Activated naive CD8-positive, alpha-beta T cell treated with anti-CD3 and anti-CD28 coated beads, Interleukin-2, amount 10 ng/mL, durations not matched to agents 7 days and 5 days (primary cell): ENCODE data around the gene HTRA3. TPM values are rescaled to one million over a fixed set of nuclear protein-coding genes. Genes with fewer than 3 reads are reported as not detected.

Experiments used
- ATAC-seq: fragments of 150-1000 bp; cut with Tn5 transposase; one replicate; pipeline ENCODE4 v1.10.0; 2021; ENCODE audit warnings: low read depth, moderate library complexity
- POLR2A ChIA-PET: fragments of 350-600 bp; sonication (Branson Sonifier 250); formaldehyde crosslinking; loops from one replicate; lab custom pipeline; 2021; ENCODE audit warnings: antibody characterized with exemption; lab: Charles Lee
- DNase-seq: peaks from one replicate; pipeline ENCODE4 v3.0.0; 2021
- H3K27ac Mint-ChIP-seq: one replicate; pipeline ENCODE4 v1.8.0; 2022; ENCODE audit warnings: mild to moderate bottlenecking, mixed read lengths
- H3K27me3 Mint-ChIP-seq: one replicate; pipeline ENCODE4 v1.8.0; 2022; ENCODE audit warnings: mild to moderate bottlenecking, moderate library complexity, mixed read lengths
- H3K36me3 Mint-ChIP-seq: one replicate; pipeline ENCODE4 v1.8.0; 2021; ENCODE audit warnings: mild to moderate bottlenecking, mixed read lengths
- H3K4me1 Mint-ChIP-seq: one replicate; pipeline ENCODE4 v1.8.0; 2021; ENCODE audit warnings: mixed read lengths
- H3K4me3 Mint-ChIP-seq: one replicate; pipeline ENCODE4 v1.8.0; 2022; ENCODE audit warnings: mild to moderate bottlenecking, moderate library complexity, mixed read lengths
- H3K9me3 Mint-ChIP-seq: one replicate; pipeline ENCODE4 v1.8.0; 2021; ENCODE audit warnings: mixed read lengths
- total RNA-seq, 2 experiments: library from RNA; stranded (reverse); gene quantifications; one replicate each; pipeline ENCODE4 v1.2.3, GENCODE V29; 2021

HTRA3 gene
- total RNA-seq, 2 experiments from 2014 or later, result not detected

GRCh38 chr4:8287343-8288280, 18.1 kb downstream of the HTRA3 start:
- ATAC-seq, result no peak
- no peak for DNase-seq
- Mint-ChIP-seq H3K36me3 (no peaks in the 10 kb centered on the region), H3K27me3 (no peaks in the 10 kb centered on the region), H3K27ac (no peak overlapping the region), H3K4me1 (peaks cover 5% of the 10 kb centered on the region), H3K9me3 (no peaks in the 10 kb centered on the region), H3K4me3 (no peak overlapping the region)
- POLR2A ChIA-PET, result no interaction called here

- Mint-ChIP-seq H3K4me3 (no peak overlapping the region), H3K9me3 (no peaks in the 10 kb centered on the region), H3K27me3 (no peaks in the 10 kb centered on the region), H3K36me3 (no peaks in the 10 kb centered on the region), H3K4me1 (no peaks in the 10 kb centered on the region), H3K27ac (no peak overlapping the region)
- DNase-seq (no peak), ATAC-seq (no peak)
- POLR2A ChIA-PET, result no interaction called here
Measured at GRCh38 chr4:8289151-8289750, 19.7 kb downstream of the HTRA3 start.

DNA sequence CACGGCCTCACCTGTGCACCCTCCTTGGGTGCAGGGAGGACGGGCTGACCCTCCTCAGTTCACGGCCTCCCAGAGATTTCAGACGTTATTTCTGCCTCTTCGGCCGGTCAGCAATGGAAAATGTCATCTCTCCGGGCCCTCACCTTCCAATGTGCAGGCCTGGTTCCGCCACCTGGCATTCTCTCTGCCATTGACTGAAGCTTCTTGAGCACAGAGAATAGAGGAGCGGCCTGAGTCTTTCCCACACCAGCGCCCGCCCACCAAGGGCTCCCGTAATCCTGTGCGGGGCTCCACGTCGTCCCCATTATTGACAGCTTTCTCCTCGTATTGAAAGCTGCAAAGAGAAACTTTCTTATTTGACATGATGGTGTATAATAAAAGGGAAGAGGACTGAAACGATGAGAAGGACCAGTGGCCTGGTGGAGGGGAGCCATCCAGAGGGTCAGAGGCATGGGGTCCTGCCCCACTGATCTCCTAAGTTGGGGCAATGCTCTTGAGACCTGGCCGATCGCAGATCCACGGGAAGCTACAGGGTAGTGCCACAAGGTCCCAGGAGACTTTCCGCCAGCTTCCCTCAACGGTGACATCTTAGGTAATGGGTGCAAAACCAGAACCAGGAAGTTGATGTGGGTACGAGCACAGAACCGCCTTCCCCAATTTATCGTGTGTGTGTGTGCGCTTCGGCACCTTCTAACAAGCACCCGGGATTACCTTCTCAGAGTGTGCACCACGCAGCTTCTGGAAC, 20.6 kb downstream of the HTRA3 start:
- no peaks in the 10 kb centered on the region for H3K4me1 Mint-ChIP-seq
- no peak overlapping the region for H3K4me3 Mint-ChIP-seq
- no peaks in the 10 kb centered on the region for H3K36me3 Mint-ChIP-seq
- H3K27me3 Mint-ChIP-seq, result no peaks in the 10 kb centered on the region
- peaks cover 5% of the 10 kb centered on the region for H3K9me3 Mint-ChIP-seq
- ATAC-seq (no peak), DNase-seq (no peak)
- POLR2A ChIA-PET, result no interaction called here
- H3K27ac Mint-ChIP-seq, result no peak overlapping the region

DNA sequence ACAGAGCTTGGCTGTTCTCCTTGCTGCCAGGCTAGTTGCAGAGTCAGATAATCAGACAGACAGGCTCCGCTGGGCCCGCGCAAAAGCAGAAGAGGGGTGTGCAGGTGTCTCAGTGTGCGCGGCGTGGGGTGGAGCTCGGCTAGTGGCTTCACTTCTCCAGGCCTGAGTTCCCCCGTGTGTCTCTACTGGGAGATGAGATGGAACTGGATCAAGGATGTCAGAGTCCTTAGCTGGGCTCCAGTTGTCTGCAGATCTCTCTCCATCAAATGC, 21.1 kb downstream of the HTRA3 start:
- Mint-ChIP-seq H3K4me3 (no peak overlapping the region), H3K36me3 (no peaks in the 10 kb centered on the region), H3K4me1 (no peaks in the 10 kb centered on the region), H3K27me3 (no peaks in the 10 kb centered on the region), H3K9me3 (peaks cover 5% of the 10 kb centered on the region), H3K27ac (no peak overlapping the region)
- DNase-seq (no peak), ATAC-seq (no peak)
- POLR2A ChIA-PET, result no interaction called here

DNA sequence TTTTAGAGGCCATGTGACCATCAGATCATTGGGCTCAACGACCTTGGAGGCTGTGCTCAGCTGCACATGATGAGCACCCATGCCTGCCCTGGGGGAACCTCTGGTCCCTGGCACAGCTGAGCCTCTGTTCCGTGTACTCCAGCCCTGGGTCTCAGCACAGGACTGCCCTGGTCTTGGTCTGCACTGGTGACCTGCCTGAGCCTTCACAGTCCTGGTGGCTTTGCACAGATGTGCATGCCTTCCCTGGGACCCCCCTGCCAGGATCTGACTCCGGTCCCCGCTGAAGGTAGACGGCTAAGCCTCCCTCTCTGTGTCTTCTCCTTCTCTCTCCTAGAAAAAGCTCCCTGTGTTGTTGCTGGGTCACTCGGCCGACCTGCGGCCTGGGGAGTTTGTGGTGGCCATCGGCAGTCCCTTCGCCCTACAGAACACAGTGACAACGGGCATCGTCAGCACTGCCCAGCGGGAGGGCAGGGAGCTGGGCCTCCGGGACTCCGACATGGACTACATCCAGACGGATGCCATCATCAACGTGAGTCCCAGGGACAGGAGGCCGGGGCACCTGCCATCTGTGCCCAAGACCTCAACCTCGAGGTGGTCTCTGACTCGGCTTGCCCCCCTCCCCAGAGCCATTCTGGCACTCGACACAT, 21.6 kb downstream of the HTRA3 start:
- POLR2A ChIA-PET, result no interaction called here
- ATAC-seq, result no peak
- no peak overlapping the region for H3K4me3 Mint-ChIP-seq
- H3K9me3 Mint-ChIP-seq, result peaks cover 5% of the 10 kb centered on the region
- no peaks in the 10 kb centered on the region for H3K36me3 Mint-ChIP-seq
- H3K27ac Mint-ChIP-seq, result no peak overlapping the region
- DNase-seq, result no peak
- H3K4me1 Mint-ChIP-seq, result no peaks in the 10 kb centered on the region
- H3K27me3 Mint-ChIP-seq, result no peaks in the 10 kb centered on the region

DNA sequence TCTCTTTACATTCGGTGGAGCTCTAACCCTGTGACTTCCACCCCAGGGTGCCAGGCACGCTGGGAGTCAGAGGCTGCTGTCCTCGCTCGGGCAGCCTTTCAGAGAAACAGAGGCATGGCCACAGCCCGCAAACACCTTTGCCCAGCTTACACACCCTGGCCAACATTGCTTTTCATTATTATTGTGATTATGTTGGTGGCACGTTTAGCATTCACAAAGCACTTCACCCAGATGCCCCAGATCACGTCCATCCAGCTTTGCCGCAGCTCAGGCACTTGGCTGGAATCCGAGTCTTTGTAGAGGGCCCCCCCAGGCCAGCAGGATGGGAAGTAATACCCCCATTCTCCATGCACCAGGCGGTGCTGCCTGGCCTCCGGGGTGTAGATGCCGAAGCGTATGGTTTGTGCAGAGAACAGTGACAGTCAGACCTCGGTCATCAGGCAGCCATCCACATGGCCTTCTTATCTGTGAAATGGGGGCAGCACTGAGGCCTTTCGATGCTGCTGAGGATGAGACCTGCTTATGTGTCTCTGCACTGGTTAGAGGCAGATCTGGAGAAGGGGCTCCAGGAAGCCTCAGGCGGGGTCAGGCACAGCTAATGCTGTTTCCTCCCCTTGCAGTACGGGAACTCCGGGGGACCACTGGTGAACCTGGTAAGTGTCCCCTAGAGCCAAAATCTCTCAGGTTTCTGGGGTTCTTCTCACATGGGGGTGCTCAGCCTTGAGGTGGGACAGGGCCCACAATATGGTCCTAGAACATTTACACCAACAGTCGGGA, 22.3 kb downstream of the HTRA3 start:
- ATAC-seq (no peak), DNase-seq (no peak)
- Mint-ChIP-seq H3K27me3 (no peaks in the 10 kb centered on the region), H3K27ac (no peak overlapping the region), H3K4me1 (no peaks in the 10 kb centered on the region), H3K9me3 (peaks cover 5% of the 10 kb centered on the region), H3K36me3 (no peaks in the 10 kb centered on the region), H3K4me3 (no peak overlapping the region)
- POLR2A ChIA-PET, result no interaction called here

GRCh38 chr4:8292478-8293107, 23.0 kb downstream of the HTRA3 start:
- Mint-ChIP-seq H3K9me3 (peaks cover 5% of the 10 kb centered on the region), H3K27ac (no peak overlapping the region), H3K4me1 (no peaks in the 10 kb centered on the region), H3K36me3 (no peaks in the 10 kb centered on the region), H3K4me3 (no peak overlapping the region), H3K27me3 (no peaks in the 10 kb centered on the region)
- POLR2A ChIA-PET, result no interaction called here
- DNase-seq (no peak), ATAC-seq (no peak)

DNA sequence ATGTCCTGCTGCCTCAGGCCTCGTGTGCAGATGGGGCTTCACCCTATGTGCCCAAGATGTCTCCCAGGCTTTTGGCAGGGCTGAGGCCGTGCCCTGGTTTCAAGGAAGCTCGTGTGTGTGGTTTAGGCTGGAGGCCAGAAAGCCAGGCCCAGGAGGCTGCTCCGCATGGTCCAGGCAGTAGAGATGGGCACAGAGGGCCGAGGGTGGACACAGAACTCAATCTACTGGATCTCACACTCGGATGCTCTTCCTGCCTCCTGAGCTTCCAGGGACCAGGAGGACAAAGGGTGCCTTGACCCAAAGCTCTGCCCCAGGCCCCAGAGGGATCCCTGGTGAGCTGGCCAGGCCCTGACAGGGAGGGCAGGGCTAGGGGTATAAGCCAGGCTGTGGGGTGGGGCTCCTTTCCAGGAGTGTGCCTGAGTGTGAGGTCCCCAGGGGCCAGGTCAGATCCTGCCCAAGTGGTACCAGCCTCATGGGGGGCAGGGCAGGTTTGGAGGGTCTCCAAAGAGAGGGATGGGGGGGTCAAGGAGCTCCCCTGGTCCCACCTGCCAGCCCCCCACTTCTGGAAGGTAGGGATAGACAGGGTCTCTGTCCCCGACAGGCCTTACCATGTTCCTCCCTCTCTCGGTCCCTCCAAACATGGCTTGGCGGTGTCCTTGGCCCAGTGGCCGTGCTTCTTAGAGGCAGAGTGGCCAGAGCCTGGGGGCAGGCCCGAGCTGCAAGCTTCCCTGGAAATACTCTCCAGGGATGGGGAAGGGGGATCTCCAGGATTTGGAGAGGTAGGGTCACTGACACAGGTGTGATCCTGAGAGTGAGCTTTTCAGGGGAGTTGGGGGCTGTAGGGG, 23.8 kb downstream of the HTRA3 start:
- no peak for ATAC-seq
- Mint-ChIP-seq H3K36me3 (no peaks in the 10 kb centered on the region), H3K4me1 (no peaks in the 10 kb centered on the region), H3K27me3 (no peaks in the 10 kb centered on the region), H3K4me3 (no peak overlapping the region), H3K9me3 (peaks cover 5% of the 10 kb centered on the region), H3K27ac (no peak overlapping the region)
- POLR2A ChIA-PET, result no interaction called here
- DNase-seq, result no peak

GRCh38 chr4:8294036-8294435, 24.5 kb downstream of the HTRA3 start:
- no peak overlapping the region for H3K4me3 Mint-ChIP-seq
- DNase-seq (no peak), ATAC-seq (no peak)
- H3K4me1 Mint-ChIP-seq, result no peaks in the 10 kb centered on the region
- H3K9me3 Mint-ChIP-seq, result peaks cover 5% of the 10 kb centered on the region
- H3K36me3 Mint-ChIP-seq, result no peaks in the 10 kb centered on the region
- no peaks in the 10 kb centered on the region for H3K27me3 Mint-ChIP-seq
- POLR2A ChIA-PET, result no interaction called here
- H3K27ac Mint-ChIP-seq, result no peak overlapping the region

- H3K27ac Mint-ChIP-seq, result no peak overlapping the region
Measured at GRCh38 chr4:8294775-8295174, 25.2 kb downstream of the HTRA3 start.

DNA sequence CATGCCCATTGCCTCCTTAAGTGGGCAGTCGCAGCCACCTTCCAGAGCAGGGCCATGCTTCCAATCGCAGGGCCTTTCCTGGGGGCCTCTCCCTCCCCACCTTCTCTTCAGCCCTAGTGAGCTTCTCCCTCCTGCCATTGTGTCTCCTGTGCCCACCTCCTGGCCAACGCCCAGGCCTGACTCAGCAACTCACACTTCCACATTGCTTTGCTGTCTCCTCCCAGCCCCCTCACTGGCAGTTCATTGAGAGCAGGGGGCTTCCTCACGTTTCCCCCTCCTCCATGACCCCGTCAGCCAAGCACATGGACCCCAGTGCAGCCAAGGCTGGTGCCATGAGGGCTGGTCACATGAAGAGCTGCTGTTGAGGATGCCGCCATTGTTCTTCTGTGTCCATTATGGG, 25.9 kb downstream of the HTRA3 start:
- no peaks in the 10 kb centered on the region for H3K36me3 Mint-ChIP-seq
- POLR2A ChIA-PET, result no interaction called here
- DNase-seq, result no peak
- peaks cover 5% of the 10 kb centered on the region for H3K9me3 Mint-ChIP-seq
- no peak for ATAC-seq
- H3K4me1 Mint-ChIP-seq, result no peaks in the 10 kb centered on the region
- no peak overlapping the region for H3K27ac Mint-ChIP-seq
- peaks cover 5% of the 10 kb centered on the region for H3K27me3 Mint-ChIP-seq
- no peak overlapping the region for H3K4me3 Mint-ChIP-seq

More at GRCh38 chr4:8294775-8295174, 25.2 kb downstream of the HTRA3 start:
- ATAC-seq (no peak), DNase-seq (no peak)
- Mint-ChIP-seq H3K4me1 (no peaks in the 10 kb centered on the region), H3K36me3 (no peaks in the 10 kb centered on the region), H3K4me3 (no peak overlapping the region), H3K27me3 (no peaks in the 10 kb centered on the region), H3K9me3 (peaks cover 5% of the 10 kb centered on the region)
- POLR2A ChIA-PET, result no interaction called here

DNA sequence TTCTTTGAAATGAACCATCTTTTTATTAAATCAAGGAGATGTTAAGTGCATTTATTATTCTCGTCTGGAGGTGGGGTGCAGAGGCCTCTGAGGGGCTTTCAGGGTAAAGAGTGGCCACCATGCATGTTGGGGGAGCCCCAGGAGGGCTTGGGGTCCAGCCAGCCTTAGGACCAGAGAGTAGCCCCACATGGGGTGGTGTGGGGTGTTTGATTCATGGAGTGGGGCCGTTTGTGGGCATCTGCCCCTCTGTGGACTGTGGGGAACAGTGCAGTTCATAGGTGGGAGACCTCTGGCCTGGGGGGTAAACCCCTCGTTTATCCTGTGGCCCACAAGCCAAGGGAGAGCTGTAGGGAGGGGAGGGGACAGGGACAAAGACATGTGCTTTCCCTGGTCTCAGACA, 26.9 kb downstream of the HTRA3 start:
- ATAC-seq, result no peak
- POLR2A ChIA-PET, result no interaction called here
- peaks cover 7% of the 10 kb centered on the region for H3K27me3 Mint-ChIP-seq

More for the DNA sequence above, 26.9 kb downstream of the HTRA3 start:
- H3K4me1 Mint-ChIP-seq, result no peaks in the 10 kb centered on the region
- H3K27ac Mint-ChIP-seq, result no peak overlapping the region
- H3K9me3 Mint-ChIP-seq, result peaks cover 7% of the 10 kb centered on the region
- H3K36me3 Mint-ChIP-seq, result no peaks in the 10 kb centered on the region
- no peak overlapping the region for H3K4me3 Mint-ChIP-seq
- no peak for DNase-seq
